ENCODE measurements around the gene CNTNAP2. TPM values are rescaled to one million over a fixed set of nuclear protein-coding genes. Genes with fewer than 3 reads are reported as not detected.

The CNTNAP2 gene
- total and polyA plus RNA-seq, 11 donors: 0.01 to 2.6 (median 0.31) TPM; not detected in 3

DNA sequence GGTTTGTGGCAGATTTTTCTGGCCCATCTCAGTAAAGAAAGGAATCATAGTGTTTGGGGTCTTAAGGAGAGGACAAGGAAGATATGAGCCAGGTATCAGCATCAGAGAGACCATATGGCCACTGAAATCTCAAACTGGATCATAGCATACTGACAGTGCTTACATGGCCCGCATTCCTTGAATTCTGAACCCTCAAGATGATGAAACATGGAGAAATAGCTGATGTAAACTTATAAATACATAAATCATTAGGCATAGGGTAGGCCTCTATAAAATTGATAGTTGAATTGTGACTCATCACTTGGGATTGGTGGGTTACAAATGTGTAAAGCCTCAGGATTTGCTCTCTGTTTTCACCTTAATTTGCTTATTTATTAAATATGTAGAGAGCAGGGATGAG lies 688.5 kb downstream of the CNTNAP2 start:
- Histone ChIP-seq H3K27me3 (no peaks in the 10 kb centered on the region), H3K4me1 (no peaks in the 10 kb centered on the region), H3K4me3 (no peak overlapping the region), H3K9me3 (peaks cover 0 to 24% (median 2%) of the 10 kb centered on the region in 12 donors), H3K36me3 (no peaks in the 10 kb centered on the region), H3K27ac (no peak overlapping the region)
- TF ChIP-seq CTCF (IDR thresholded peaks at IDR 0.05) (no peak), POLR2A (IDR thresholded peaks at IDR 0.05) (no peak)
- intact Hi-C loops (cut with DNase I): no loop called here
- WGBS, 4 donors: 69 to 77% (median 73%) methylated on average over 1 of the region's 1 CpG
- no peak for ATAC-seq
- DNase-seq: no peak

- 16 to 19% (median 17%) methylated on average over 2 of the region's 2 CpGs for WGBS, 4 donors
- TF ChIP-seq CTCF (IDR thresholded peaks at IDR 0.05): no peak
- no peak for TF ChIP-seq POLR2A (IDR thresholded peaks at IDR 0.05)
- DNase-seq (no peak), ATAC-seq (no peak)
- H3K27me3 ChIP-seq: no peaks in the 10 kb centered on the region
- H3K9me3 ChIP-seq: peaks cover 0 to 18% (median 0%) of the 10 kb centered on the region in 12 donors
- no peaks in the 10 kb centered on the region for H3K36me3 ChIP-seq
- intact Hi-C loops (cut with DNase I): no loop called here
- H3K4me3 ChIP-seq: no peak overlapping the region
- H3K4me1 ChIP-seq: no peaks in the 10 kb centered on the region
- H3K27ac ChIP-seq: no peak overlapping the region
These were observed 709.7 kb downstream of the CNTNAP2 start for GRCh38 chr7:146826329-146826728.

DNA sequence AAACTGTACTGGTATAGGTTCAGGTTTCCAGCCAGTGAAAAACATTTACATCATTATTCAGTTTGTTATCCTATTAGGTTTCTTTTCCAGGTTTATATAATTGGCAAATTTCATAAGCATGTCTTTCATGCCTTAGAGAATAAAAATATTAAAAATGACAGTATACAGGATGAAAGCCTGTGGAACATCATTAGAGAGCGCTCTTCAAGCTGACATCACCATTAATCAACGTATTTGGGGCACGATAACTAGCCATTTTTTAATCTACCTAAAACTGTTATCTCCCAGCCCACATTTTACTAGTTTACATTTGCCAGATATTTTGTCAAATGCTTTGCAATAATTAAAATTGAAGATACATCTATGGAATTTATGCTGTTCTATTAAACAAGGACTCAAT lies 714.1 kb downstream of the CNTNAP2 start:
- H3K4me1 ChIP-seq: no peaks in the 10 kb centered on the region
- WGBS, 4 donors: 82 to 92% (median 86%) methylated on average over 3 of the region's 3 CpGs
- TF ChIP-seq CTCF (IDR thresholded peaks at IDR 0.05) (no peak), POLR2A (IDR thresholded peaks at IDR 0.05) (no peak)

GRCh38 chr7:146831875-146832274 lies 715.3 kb downstream of the CNTNAP2 start:
- WGBS, 4 donors: 67 to 84% (median 78%) methylated on average over 2 of the region's 2 CpGs
- Histone ChIP-seq H3K27me3 (no peaks in the 10 kb centered on the region), H3K27ac (no peak overlapping the region), H3K36me3 (no peaks in the 10 kb centered on the region), H3K9me3 (peaks cover 0 to 9% (median 2%) of the 10 kb centered on the region in 12 donors), H3K4me1 (no peaks in the 10 kb centered on the region), H3K4me3 (no peak overlapping the region)
- no peak for DNase-seq
- TF ChIP-seq CTCF (IDR thresholded peaks at IDR 0.05) (no peak), POLR2A (IDR thresholded peaks at IDR 0.05) (no peak)
- no peak for ATAC-seq
- intact Hi-C loops (cut with DNase I): no loop called here

More for the DNA sequence above, 714.1 kb downstream of the CNTNAP2 start:
- no peak overlapping the region for H3K27ac ChIP-seq
- no peaks in the 10 kb centered on the region for H3K27me3 ChIP-seq
- H3K9me3 ChIP-seq: no peaks in the 10 kb centered on the region
- intact Hi-C loops (cut with DNase I): no loop called here
- DNase-seq (no peak), ATAC-seq (no peak)
- H3K36me3 ChIP-seq: no peaks in the 10 kb centered on the region
- H3K4me3 ChIP-seq: no peak overlapping the region

All from heart left ventricle (tissue), 16 donors.